HG02759 (cell line): Measurements from ENCODE around the gene RASAL1.

Experiments used
- ATAC-seq: cut with Tn5 transposase; IDR thresholded peaks from one replicate; pipeline ENCODE4 v1.9.1; 2021; ENCODE audit warnings: mild to moderate bottlenecking, moderate library complexity; ENCODE audit not compliant: unreplicated experiment

The RASAL1 gene

GRCh38 chr12:113098441-113099028 lies 37.0 kb downstream of the RASAL1 start:
- ATAC-seq: no peak

GRCh38 chr12:113097716-113098440 lies 37.7 kb downstream of the RASAL1 start:
- no peak for ATAC-seq

- ATAC-seq: no peak
These were observed 38.7 kb downstream of the RASAL1 start for GRCh38 chr12:113096675-113097461.

GRCh38 chr12:113095405-113095804 lies 40.2 kb downstream of the RASAL1 start:
- no peak for ATAC-seq

GRCh38 chr12:113094738-113095137 lies 40.8 kb downstream of the RASAL1 start:
- ATAC-seq: no peak

GRCh38 chr12:113093409-113094101 lies 42.0 kb downstream of the RASAL1 start:
- no peak for ATAC-seq

- ATAC-seq: no peak
These were observed 42.8 kb downstream of the RASAL1 start for GRCh38 chr12:113092607-113093408.

- ATAC-seq: no peak
These were observed 44.1 kb downstream of the RASAL1 start for GRCh38 chr12:113091506-113091905.

- ATAC-seq: no peak
These were observed 44.8 kb downstream of the RASAL1 start for GRCh38 chr12:113090740-113091139.

GRCh38 chr12:113089839-113090238 lies 45.7 kb downstream of the RASAL1 start:
- no peak for ATAC-seq

- ATAC-seq: no peak
These were observed 46.4 kb downstream of the RASAL1 start for GRCh38 chr12:113088971-113089756.

- no peak for ATAC-seq
These were observed 47.5 kb downstream of the RASAL1 start for GRCh38 chr12:113088037-113088436.

- ATAC-seq: no peak
These were observed 48.4 kb downstream of the RASAL1 start for GRCh38 chr12:113087193-113087592.

- no peak for ATAC-seq
These were observed 49.1 kb downstream of the RASAL1 start for GRCh38 chr12:113086249-113087164.

GRCh38 chr12:113083863-113084435 lies 51.6 kb downstream of the RASAL1 start:
- no peak for ATAC-seq

GRCh38 chr12:113082486-113083148 lies 52.9 kb downstream of the RASAL1 start:
- peak; percentile 68 for ATAC-seq

GRCh38 chr12:113081873-113082272 lies 53.7 kb downstream of the RASAL1 start:
- no peak for ATAC-seq

- no peak for ATAC-seq
These were observed 57.7 kb downstream of the RASAL1 start for GRCh38 chr12:113077859-113078255.
